H1 (cell line): ENCODE measurements around the gene HELT.

Experiments
- BACH1 ChIP-seq: IDR thresholded peaks from 2 replicates; pipeline ENCODE4 v1.6.1; 2012; ENCODE audit warnings: low read length, improper control_type of control experiment
- EP300 ChIP-seq, 2 experiments: IDR thresholded peaks; 1 replicate in 1 of 2; 2 replicates in 1 of 2; pipeline ENCODE4 v1.6.1; 2011 to 2012; ENCODE audit warnings: low read depth in 2 of 2, low read length in 2 of 2, mild to moderate bottlenecking in 2 of 2, borderline replicate concordance in 1 of 2, inconsistent platforms in 1 of 2, moderate library complexity in 1 of 2
- EZH2 ChIP-seq: fragments of 200-600 bp; sonication (generic); IDR thresholded peaks from 2 replicates; pipeline ENCODE4 v1.7.1; 2012; ENCODE audit warnings: low read depth, mild to moderate bottlenecking, moderate library complexity, low read length, inconsistent platforms; ENCODE audit not compliant: severe bottlenecking
- POLR2A ChIP-seq, 2 experiments: IDR thresholded peaks; 1 replicate in 1 of 2; 2 replicates in 1 of 2; pipeline ENCODE4 v1.6.1; 2011; ENCODE audit warnings: low read depth in 2 of 2, low read length in 2 of 2, mild to moderate bottlenecking in 2 of 2; ENCODE audit errors: control extremely low read depth in 1 of 2
- RAD21 ChIP-seq, 2 experiments: IDR thresholded peaks in 1 of 2; conservative IDR thresholded peaks in 1 of 2; 2 replicates each; pipeline ENCODE4 v1.6.1; 2011; ENCODE audit warnings: low read depth in 2 of 2, low read length in 2 of 2, improper control_type of control experiment in 1 of 2, inconsistent platforms in 1 of 2, mild to moderate bottlenecking in 1 of 2, moderate library complexity in 1 of 2
- TEAD4 ChIP-seq: IDR thresholded peaks from 2 replicates; pipeline ENCODE4 v1.6.1; 2012; ENCODE audit warnings: low read depth, low read length, inconsistent platforms, mixed read lengths
- TF ChIP-seq, protein P1 (sequence below), 3 experiments: IDR thresholded peaks; 1 replicate in 2 of 3; 2 replicates in 1 of 3; pipeline versions ENCODE4 v1.5.1 to v1.6.1; 2011; ENCODE audit warnings: low read length in 3 of 3, mild to moderate bottlenecking in 3 of 3, inconsistent platforms in 2 of 3, low read depth in 1 of 3, moderate library complexity in 1 of 3; ENCODE audit not compliant: insufficient read depth in 1 of 3; ENCODE audit errors: control extremely low read depth in 1 of 3

DNA sequence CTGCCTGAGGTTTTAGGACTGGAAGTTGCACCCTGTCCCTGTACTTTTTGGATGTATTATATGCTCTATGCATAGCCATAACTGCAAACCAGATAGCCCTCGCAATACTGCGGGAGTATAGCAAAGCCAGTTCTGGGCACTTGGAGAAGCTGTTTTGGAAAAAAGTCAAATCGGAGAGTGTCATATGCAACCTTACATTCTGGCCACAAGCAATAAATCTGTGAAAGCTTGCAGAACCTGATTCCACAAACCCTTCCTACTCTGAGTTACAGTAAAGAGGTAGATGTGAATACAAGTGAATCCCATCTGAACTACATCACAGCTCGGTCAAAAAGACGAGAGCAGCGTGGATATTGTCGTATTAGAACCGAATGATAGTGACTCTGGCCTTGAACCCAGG lies 10.3 kb downstream of the HELT start:
- TF ChIP-seq BACH1 (no peak), EP300 (IDR thresholded peaks at IDR 0.05; ENCODE audit: borderline replicate concordance in 1 of 2, low read depth in 2 of 2, low read length in 2 of 2) (no peak), TEAD4 (no peak), RAD21 (IDR thresholded peaks at IDR 0.05 in 1 of 2, conservative IDR thresholded peaks at IDR 0.05 in 1 of 2; ENCODE audit: low read depth in 2 of 2, low read length in 2 of 2) (no peak), POLR2A (IDR thresholded peaks at IDR 0.05; ENCODE audit: control extremely low read depth in 1 of 2, low read depth in 2 of 2, low read length in 2 of 2) (no peak), EZH2 (no peak)
- TF ChIP-seq, protein P1, sequence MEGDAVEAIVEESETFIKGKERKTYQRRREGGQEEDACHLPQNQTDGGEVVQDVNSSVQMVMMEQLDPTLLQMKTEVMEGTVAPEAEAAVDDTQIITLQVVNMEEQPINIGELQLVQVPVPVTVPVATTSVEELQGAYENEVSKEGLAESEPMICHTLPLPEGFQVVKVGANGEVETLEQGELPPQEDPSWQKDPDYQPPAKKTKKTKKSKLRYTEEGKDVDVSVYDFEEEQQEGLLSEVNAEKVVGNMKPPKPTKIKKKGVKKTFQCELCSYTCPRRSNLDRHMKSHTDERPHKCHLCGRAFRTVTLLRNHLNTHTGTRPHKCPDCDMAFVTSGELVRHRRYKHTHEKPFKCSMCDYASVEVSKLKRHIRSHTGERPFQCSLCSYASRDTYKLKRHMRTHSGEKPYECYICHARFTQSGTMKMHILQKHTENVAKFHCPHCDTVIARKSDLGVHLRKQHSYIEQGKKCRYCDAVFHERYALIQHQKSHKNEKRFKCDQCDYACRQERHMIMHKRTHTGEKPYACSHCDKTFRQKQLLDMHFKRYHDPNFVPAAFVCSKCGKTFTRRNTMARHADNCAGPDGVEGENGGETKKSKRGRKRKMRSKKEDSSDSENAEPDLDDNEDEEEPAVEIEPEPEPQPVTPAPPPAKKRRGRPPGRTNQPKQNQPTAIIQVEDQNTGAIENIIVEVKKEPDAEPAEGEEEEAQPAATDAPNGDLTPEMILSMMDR (IDR thresholded peaks at IDR 0.05; ENCODE audit: control extremely low read depth in 1 of 3, insufficient read depth in 1 of 3, low read depth in 1 of 3, low read length in 3 of 3): no peak
